SH-SY5Y (cell line): ENCODE data around the gene RAB5B.

Source experiments
- GATA2 ChIP-seq: IDR thresholded peaks from 2 replicates; pipeline ENCODE4 v1.6.1; 2011; ENCODE audit warnings: mild to moderate bottlenecking, low read depth, low read length
- GATA3 ChIP-seq: IDR thresholded peaks from 2 replicates; pipeline ENCODE4 v1.6.1; 2011; ENCODE audit warnings: low read depth, mild to moderate bottlenecking, low read length, moderate library complexity

DNA sequence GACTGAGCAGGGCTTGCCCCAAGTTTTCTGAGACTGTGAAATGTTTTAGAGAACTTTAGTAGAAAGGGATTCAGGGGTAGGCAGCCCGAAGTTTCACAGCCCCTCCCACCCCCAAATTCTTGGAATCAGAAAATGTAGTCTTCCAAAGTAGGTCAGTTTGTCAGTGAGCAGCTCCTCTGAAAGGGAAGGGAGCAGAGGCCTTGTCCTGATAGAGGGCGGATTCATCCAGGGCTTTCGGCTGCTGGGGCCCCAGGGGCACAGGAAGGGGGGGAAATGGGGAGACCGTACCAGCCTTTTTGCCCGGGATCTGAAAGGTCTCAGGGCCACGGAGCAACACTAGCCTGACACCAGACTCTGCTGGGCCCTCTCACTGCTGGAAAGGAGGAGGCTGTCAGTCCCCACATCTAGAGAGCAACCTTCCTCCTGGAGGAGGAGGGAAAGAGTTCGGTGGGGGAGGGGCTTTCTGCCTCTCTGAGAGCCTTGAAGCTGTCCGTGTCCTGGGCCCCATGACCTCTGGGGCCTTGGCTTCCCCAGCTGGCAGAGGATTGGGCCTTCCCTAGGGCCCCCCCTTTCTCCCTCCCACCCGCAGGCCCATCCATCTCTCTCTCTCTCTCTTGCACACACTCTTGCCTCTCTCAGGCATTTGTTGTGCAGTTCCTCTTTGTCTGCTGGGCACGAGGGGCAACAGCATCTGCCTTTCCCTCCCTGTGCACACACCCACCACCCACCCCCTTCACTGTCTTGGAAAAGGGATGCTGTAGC is 46.7 kb downstream of the RAB5B start, which contains the start of gene IKZF4:
- TF ChIP-seq GATA2: no peak
- no peak for TF ChIP-seq GATA3
